Measurements from ENCODE around the gene KHSRP. TPM values are rescaled to one million over a fixed set of nuclear protein-coding genes. Genes with fewer than 3 reads are reported as not detected.
"Not testable (repeated sequence)": the region's sequence is repeated elsewhere in the genome, so short reads cannot be mapped to it uniquely, and the experiment has no call there.

KHSRP gene
- total RNA-seq, 1 donor = 100 TPM

DNA sequence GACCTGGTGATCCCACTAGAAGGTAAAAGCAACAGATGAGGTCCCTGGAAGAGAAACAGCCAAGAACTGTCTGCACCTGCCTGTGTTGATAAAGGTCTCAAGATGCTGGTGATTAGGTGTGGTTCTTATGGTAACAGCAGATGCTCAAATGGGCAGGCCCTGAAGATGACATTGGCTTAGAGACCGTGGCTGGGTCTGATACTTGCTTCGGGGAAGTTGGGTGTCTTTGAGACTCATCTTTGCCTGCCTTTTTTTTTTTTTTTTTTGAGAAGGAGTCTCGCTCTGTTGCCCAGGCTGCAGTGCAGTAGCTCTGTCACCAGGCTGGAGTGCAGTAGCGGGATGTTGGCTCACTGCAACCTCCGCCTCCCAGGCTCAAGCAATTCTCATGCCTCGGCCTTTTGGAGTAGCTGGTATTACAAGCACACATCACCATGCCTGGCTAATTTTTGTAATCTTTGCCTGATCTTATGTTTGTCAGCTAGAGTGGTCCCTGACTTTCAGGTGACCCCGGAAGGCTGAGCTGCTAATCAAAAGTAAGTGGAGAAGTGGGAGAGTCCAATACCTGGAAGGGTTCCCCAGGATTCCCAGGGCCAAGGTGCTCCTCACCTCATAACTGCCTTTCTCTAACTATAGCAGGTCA, 27.1 kb upstream of the KHSRP start:
- DNase-seq (ENCODE audit: low read depth in 2 of 3, low spot score in 2 of 3) = no peak

GRCh38 chr19:6450166-6450565, 25.6 kb upstream of the KHSRP start:
- DNase-seq (ENCODE audit: low read depth in 2 of 3, low spot score in 2 of 3) = no peak

GRCh38 chr19:6448045-6448444, 23.4 kb upstream of the KHSRP start:
- DNase-seq (ENCODE audit: low read depth in 2 of 3, low spot score in 2 of 3) = no peak

- no peak for DNase-seq (ENCODE audit: low read depth in 2 of 3, low spot score in 2 of 3)
These were observed 21.8 kb upstream of the KHSRP start for GRCh38 chr19:6446452-6446851.

DNA sequence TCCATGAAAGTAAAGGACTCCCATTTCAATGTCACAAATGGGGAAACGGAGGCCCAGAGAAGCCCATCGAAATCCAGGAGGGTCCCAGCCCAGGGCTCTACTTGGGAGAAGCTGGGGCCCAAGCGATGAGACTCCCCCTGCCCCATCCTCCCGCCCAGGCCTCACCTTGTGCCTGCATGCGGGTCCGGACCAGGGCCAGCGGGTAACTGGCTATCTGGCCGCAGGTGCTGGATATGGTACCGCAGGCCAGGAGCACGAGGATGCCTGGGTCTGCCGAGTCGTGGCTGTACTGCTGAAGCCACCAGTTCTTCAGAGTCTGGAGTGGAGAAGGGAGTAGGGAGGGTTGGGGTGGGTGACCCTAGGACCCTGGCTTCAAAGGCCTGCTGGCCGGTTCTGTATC, 19.4 kb upstream of the KHSRP start:
- no peak for DNase-seq (ENCODE audit: low read depth in 2 of 3, low spot score in 2 of 3)

- DNase-seq (ENCODE audit: low read depth in 2 of 3, low spot score in 2 of 3) = no peak
These were observed 17.6 kb upstream of the KHSRP start for GRCh38 chr19:6442087-6442688.

GRCh38 chr19:6440905-6441304, 16.3 kb upstream of the KHSRP start:
- no peak for DNase-seq (ENCODE audit: low read depth in 2 of 3, low spot score in 2 of 3)

DNA sequence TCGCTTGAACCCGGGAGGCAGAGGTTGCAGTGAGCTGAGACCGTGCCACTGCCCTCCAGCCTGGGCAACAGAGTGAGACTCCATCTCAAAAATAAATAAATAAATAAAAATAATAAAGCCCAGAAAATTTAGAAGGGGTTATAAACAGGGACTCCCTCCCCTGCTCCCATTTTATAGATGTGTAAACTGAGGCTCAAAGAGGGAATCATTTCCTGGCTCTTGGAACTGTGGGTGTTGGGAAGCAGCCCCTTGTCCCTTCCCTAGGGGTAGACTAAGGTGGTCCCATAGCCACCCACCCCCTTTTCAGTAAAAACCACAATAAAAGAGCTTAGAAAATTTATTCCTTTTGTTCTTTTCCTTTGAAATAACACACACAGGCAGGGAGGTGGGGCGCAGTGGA, 15.1 kb upstream of the KHSRP start:
- no peak for DNase-seq (ENCODE audit: low read depth in 2 of 3, low spot score in 2 of 3)

- no peak for DNase-seq (ENCODE audit: low read depth in 2 of 3, low spot score in 2 of 3)
These were observed 9.1 kb upstream of the KHSRP start, which contains the start of gene SLC25A41 for GRCh38 chr19:6433663-6434062. Gene SLC25A41 (minus strand): TSS chr19:6433763. CDS start chr19:6433693, 70 bp downstream.

DNA sequence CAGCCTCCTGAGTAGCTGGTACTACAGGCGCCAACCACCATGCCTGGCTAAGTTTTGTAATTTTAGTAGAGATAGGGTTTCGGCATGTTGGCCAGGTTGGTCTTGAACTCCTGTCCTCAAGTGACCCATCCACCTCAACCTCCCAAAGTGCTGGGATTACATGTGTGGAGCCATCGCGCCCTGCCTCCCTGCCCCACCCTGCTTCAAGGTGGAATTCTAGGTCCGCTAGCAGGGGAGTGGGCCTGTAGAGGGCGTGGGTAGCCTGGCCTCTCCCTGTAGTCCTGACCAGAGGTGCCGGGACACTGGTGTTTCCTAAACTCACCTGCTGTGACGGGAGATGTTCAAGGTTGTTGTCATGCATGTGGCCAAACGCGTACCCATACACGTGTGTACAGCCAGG, 8.6 kb upstream of the KHSRP start:
- DNase-seq (ENCODE audit: low read depth in 2 of 3, low spot score in 2 of 3) = no peak

DNA sequence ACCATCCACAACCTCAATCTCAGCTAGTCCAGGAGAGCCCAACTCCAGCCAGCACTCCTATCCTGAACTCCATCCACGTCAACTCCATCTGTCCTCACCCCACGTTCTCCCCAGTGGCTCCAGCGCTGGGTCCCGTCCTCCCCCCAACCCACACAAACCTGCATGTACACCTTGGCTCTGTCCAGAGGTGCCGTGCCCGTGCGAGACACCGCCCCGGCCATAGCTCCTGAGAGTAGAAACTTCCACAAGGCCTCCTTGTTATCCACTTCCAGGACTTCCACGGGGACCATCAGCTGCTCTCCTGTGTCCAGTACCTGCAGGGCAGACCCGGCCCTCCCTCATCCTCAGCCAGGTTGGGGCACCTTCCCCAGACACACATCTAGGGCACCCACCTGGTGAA, 7.3 kb upstream of the KHSRP start:
- DNase-seq (ENCODE audit: low read depth in 2 of 3, low spot score in 2 of 3) = no peak

GRCh38 chr19:6429419-6430221, 5.0 kb upstream of the KHSRP start:
- DNase-seq (ENCODE audit: low read depth in 2 of 3, low spot score in 2 of 3) = no peak

GRCh38 chr19:6428692-6429418, 4.2 kb upstream of the KHSRP start:
- not testable (repeated sequence) for DNase-seq (ENCODE audit: low read depth in 2 of 3, low spot score in 2 of 3)

DNA sequence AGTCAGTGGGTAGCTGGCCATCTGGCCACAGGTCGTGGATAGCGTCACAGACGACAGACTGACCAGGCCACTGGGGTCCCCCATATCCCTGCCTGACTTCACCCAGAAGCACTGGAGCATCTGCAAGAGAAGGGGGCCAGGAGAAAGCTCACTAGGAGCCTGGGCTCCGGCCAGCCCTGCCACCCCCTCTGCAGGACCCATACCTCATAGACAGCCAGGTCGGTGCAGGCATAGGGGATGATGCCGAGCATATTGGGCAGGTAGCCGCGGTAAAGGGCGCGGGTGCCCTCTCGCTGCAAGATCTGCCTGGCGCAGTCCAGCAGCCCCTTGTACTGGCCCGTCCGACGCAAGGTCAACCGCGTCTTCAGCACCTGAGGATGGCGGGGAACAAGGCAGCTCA, 2.5 kb upstream of the KHSRP start:
- no peak for DNase-seq (ENCODE audit: low read depth in 2 of 3, low spot score in 2 of 3)

- DNase-seq (ENCODE audit: low read depth in 2 of 3, low spot score in 2 of 3) = peak in 2 of 3 donors; percentile 16 to 31
These were observed 1.4 kb upstream of the KHSRP start for GRCh38 chr19:6425732-6426620.

- peak; percentile 90 to 100 (median 100) for DNase-seq (ENCODE audit: low read depth in 2 of 3, low spot score in 2 of 3)
These were observed 524 bp upstream of the KHSRP start for GRCh38 chr19:6424939-6425731.

- DNase-seq (ENCODE audit: low read depth in 2 of 3, low spot score in 2 of 3) = peak in 2 of 3 donors; percentile 37 to 47
These were observed 964 bp downstream of the KHSRP start for GRCh38 chr19:6423499-6424194.

GRCh38 chr19:6421075-6422014, 3.3 kb downstream of the KHSRP start:
- DNase-seq (ENCODE audit: low read depth in 2 of 3, low spot score in 2 of 3) = no peak

All from hematopoietic multipotent progenitor cell (in vitro differentiated cells).